Middle frontal gyrus (tissue), 1 donor: ENCODE data around the gene CYP26B1.

Experiments used
- DNase-seq: peaks from one replicate; pipeline ENCODE4 v3.0.0-alpha.2; 2015; ENCODE audit warnings: low spot score; ENCODE audit errors: extremely low spot score

Gene CYP26B1

DNA sequence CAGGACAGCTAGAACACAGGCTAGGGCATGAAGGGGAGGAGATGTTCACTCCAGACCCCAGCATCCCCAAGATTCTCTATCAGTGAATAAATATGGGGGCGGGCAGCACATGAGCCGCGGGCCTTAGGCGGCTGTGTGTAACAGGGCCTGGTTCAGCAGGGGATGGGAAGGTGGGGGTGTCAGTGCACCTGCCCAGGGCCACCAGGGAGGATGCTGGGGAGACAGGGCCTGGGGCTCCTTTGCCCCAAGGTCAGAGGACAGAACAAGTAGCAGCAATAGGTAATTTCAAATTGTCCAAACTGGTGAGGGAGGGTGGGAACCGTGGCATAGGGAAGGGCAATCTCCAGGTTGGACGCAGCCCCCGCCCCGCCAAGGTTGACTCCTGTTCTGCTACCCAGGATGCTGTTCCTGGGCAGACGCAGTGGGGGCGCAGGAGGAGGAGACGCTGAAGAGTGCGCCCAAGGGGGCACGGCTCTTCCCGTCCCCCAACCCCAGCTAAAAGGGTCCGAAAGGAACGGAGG is 16.2 kb downstream of the CYP26B1 start:
- DNase-seq: no peak

DNA sequence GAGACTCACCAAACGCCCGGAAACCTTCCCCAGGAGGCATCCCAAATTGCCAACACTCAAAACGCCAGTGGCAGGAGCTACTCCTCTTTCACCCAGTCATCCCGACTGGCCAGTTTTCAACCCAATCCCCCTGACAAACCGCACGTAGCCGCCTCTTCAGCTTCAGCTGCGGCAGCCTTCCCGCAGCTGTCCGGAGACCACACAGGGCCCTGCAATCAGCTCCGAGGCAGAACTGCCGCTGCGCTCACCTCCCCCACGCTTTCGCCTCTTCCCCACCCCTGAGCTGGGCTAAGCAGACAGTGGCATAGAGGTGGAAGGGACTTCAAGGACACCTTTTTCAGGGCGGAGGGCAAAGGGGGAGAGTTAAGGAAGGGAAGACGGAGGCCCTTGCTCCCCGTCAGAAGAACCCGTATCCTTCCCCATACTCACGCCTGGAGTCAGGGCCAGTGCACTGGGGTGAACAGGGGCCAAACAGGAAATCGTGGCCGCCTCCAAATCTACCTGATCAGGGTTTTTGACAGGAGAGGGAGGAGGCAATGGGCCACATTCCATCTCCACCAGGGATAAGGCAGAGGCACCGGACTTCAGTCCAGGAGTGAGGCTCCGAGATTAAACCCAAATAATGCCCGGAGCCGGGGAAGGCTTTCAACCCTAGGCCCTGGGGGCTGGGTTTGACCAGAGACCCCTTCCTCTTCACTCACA is 16.9 kb downstream of the CYP26B1 start:
- DNase-seq: no peak

DNA sequence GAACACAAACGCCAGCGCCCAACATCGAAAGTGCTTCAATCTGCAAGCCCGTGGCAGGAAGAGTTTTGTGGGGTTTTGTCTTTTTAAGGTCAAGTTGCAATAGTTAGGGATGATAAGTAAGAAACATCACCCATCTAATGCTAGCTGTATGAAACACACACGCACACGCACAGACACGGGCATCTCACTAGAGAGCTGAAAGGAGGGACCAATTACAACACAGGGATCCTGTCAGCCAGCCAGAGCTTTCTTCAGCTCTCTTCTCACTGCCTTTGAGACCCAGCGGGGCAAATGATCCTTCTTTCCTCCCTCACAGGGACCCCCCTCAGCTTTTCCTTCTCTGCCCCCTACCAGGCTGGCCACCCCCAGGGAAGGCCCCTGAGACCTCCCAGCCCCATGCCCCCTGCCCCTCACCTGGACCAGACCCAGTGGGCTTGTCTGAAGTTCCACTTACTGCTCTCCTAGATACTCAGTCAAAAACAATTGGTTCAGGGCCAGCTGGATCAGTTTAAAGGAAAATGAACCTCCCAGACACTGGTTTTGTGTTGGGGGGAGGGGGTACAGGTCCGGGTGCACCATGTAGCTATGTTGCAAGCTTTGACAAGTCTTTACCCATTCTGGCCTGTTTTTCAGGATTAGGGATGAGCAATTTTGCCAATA is 17.9 kb downstream of the CYP26B1 start:
- DNase-seq: no peak

DNA sequence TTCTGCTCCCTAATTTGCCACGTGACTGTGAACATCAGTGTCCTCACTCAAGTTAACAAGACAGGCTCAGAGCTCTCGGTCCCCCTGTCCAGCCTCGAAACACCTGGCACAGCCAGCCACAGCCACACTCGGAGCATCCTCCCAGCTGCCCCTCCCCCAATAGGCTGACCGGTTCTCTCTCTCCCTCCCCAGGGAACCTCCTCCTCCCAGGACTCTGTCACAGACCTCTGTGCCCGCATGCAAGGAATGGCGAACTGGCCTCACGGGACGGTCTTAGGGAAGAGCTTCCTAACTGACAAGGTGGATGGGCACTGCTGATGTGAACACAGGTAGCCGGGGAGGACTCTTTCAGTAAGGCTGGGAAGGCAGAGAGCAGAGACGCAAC is 18.8 kb downstream of the CYP26B1 start:
- no peak for DNase-seq

DNA sequence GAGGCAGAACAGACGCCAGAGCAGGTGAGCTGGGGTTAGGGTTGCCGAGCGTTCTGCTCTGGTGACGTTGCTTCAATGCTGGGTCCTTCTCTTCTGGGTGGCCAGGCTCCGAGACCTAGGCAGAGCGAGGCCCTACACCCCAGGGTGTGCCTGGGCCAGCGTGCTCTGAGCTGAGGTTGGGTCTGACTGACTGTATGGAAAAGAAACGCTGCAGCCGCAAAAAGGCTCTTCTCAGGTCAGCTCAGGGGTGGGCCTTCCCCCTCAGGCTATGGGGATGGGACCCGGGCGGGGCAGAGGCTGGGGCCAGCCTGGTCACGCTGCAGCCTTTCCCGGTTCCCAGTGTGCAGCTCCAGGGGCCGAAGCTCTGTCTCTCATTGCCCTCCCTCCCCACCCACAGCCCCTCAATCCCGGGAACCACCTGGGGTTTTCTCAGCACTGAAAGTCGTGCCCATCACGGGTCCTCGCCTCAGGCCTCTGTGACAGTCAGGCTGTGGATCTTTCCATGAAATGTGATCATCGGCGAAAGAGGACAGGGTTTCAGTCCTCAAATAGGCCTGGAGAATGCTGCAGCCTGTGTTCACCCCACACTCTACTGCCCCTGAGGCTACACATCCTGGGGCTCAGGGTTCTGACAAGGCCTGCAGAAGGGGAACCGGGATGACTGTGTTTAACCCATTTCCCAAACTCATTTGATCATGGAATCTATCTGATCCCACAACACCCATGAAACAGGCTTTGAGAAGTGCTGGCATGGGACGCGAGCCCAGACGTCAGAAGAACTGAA is 19.4 kb downstream of the CYP26B1 start:
- no peak for DNase-seq

DNA sequence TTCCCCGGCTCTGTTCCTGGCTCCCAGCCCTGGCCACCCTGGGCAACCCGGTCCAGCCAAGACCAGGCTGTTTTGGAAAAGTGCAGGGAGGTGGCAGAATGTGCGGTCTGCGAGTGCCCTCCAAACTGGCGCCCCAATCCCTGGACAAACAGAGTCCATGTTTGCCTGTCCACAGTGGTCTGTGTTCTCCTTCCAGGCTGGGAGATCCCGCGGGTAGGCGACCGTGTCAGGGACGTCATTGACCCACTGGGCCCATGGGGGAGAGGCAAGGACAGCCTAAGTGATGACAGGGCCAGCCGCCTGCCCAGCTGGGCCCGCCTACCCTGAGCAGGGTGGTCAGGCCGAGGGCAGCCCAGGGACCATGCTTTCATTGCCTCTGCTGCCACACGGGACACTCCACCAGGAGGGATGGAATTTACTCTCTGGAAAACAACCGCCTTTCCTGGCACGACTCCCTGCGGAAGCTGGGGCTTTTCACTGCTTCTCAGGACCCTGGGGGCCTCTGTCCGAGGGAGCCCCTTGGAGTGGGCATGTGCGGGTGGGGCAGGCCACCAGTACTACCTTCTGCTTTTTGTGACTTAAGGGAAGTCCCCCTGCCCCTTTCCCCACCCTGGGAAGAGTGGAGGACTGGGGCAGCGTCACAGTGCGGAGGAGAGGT is 20.1 kb downstream of the CYP26B1 start:
- DNase-seq: no peak

DNA sequence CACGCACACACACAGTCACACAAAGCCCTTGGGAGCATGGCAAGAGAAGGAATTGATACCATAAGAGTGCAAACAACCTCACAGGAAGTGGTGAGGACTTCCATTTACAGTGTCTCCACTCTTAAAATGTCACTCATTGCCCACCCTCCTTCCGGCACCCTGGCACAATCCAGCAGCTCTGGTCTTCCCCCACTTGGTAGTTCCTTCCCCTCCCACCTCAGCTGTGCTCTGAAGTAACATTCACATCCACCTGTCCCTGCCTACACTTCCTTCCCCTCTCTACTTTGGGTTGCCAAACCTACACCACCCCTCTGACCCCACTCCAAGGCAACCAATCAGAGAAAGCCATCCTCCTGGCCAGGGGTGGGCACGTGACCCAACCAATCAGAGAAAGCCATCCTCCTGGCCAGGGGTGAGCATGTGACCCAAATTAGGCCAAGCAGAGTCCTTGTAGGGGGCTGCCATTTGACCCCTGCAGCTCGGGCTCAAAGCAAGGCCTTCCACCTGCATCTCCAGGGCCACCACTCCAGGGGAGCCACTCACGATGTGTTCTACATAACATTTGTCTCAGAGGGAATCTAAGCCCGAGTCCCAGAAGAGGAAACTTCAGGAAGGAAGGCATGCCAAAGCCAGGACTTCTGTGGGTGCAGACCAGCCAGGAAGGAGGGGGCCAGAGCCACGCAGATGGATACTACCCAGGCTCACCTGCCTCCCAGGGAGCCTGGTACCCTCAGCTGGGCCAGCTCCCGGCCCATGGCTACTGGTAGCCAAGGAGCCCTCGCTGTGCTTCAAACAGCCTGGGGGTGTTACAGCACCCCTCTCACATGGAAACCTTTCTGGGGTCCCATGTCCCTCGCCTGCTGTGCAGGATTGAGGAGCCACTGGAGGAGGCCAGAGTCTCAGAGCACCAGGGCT is 21.2 kb downstream of the CYP26B1 start:
- DNase-seq: no peak

DNA sequence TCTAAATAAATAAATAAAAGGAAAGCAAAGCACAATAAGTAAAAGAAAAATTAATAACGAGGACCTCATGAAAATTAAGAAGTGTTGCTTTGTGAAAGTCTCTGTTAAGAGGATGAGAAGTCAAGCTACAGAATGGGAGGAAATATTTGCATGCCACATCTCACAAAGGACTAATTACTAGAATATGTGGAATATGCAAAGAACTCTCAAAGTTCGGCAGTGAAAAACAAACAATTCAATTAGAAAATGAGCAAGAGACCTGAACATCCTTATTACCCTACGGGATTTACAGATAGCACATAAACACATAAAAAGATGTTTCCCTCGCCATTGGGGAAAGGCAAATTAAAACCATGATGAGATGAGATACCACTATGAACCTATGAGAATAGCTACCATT is 23.3 kb downstream of the CYP26B1 start:
- no peak for DNase-seq

DNA sequence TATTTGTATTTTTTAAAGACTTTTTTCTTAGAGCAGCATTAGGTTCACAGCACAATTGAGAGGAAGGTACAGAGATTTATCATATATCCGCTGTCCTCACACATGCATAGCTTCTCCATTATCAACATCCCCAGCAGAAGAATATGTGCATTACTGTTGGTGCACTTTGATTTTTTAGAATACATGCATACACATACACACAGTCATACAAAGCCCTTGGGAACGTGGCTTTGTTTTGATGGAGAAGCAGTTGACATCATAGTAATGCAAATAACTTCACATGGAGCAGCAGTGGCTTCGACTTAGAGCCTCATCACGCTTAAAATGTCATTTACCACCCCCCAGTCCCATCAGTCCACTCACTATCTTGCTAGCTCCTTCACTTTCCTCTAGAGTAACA is 26.5 kb downstream of the CYP26B1 start:
- DNase-seq: no peak

DNA sequence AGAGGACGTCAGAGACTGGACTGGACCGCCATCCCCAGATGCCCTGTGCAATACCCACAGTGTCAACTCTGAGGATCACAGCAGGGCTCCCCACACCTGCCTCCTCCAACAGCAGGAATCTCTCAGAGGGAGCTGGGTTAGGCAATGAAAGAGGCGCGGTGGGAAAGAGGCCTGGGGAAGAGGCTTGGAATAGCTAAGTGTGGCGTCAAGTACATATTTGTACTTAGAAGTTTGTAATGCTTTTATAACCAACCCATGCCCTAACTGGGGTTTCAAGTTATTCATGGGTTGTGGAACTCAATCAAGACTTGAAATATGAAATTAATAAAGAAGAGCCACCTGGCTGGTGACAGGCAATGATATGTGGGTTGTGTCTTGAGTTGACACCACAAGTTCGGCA is 28.7 kb downstream of the CYP26B1 start:
- no peak for DNase-seq

DNA sequence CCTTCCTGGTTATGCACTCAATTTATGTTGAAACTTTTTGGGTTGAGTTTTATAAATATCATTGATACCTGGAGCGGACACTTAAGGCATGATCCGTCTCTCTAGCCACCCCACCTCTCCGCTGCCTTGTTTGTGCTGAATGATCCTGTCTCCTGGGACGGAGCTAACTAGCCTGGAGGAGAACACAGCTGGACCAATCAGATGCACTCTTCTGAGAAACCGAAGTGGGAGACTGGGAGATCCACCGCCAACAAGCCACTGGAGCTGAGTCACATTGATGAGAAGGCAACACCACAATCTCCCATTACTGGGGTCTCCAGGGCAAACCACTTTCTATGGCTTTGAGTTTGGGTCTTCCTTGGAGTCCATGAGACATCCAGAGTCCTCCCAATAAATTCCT is 29.3 kb downstream of the CYP26B1 start:
- DNase-seq: no peak

DNA sequence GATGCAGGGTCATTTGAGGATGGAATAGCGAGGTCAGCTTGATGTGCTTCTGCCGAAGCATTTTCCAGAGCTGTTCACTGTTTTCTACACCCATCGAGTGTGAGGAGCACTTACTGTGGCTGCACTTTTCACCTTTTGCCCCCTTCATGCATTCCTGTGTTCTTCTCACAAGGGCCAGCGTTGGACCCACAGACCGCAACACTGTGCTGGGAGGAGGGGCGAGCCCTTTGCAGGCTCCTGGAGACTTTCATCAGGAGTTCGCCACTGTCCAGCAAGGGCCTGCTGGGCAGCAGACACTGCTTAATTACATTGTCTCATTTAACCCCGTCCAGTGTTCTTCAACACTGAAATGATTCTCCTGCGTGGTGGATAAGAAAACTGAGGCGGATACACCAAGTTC is 29.9 kb downstream of the CYP26B1 start:
- no peak for DNase-seq

DNA sequence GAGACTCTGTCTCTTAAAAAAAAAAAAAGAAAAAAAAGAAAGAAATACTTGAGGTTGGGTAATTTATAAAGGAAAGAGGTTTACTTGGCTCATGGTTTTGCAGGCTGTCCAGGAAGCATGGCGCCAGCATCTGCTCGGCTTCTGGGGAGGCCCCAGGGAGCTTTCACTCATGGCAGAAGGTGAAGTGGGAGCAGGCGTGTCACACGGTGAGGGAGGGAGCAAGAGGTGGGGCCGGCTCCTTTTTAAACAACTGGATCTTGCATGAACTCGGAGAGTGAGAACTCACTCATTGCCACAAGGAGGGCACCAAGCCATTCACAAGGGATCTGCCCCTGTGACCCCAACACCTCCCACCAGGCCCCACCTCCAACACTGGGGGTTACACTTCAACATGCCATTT is 30.6 kb downstream of the CYP26B1 start:
- no peak for DNase-seq

DNA sequence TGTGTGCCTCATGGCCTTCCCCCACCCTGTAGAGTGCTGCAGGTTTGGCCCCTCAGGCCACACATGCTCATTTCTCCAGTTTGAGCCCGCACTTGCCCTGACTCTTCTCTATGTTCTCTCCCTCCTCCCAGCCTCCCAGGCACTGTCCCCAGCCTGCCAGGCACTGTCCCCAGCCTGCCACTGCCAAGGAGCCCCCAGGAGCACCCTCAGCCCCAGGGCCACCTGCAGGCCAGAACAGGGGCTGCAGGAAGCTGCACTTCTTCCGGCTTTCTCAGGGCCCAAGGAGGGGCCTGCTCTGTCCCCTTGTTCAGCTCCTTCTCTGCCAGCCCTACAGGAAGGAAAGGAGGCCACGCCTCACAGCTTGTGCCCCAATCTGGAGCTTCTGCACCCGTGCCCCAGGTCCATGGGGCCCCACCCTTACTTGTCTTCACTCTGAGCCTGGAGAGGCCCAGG is 31.6 kb downstream of the CYP26B1 start:
- no peak for DNase-seq

DNA sequence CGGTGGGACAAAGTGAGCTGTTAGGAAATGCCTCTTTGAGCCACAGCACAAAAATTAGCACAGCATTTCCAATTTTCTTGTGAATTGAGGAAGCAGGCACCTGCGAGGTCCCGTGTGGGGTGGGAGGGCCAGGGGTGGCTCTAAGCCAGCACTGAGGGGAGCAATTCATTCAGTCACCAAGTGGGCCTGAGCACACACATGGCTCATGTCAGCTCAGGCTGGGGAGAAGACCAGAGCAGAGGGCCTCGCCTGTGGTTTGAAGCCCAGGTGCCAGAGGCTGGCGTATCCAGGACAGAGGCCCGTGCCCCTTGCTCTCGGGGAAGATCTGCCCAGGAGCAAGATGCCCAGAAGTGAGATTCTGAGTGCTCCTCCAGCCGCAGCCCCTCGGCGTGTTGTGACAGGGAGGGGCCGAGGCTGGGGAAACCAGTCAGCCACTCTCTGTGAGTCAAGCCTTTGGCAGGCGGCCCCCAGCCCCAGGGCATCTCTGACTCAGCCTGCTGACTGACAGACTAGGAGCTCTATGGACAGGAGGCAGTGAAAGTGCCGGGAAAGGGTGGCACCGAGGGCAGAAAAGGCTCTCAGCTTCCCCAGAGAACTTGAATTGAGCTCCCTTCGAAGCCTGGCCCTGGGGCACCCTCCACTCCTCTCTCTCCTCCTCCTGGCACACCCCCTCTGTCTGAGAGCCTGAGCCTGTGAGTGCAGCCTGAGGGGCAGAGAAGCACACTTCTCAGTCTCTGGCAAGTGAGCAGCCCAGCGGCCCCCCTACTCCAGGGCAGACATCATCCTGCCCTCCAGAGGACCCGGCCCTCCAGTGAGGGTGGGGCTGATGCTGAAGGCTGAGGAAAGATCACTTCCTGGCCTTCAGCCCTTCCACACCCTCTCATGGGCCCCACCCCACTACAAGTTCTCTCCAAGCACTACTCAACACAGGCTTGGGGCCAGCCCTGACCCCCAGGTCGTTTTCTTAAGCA is 32.3 kb downstream of the CYP26B1 start:
- no peak for DNase-seq

DNA sequence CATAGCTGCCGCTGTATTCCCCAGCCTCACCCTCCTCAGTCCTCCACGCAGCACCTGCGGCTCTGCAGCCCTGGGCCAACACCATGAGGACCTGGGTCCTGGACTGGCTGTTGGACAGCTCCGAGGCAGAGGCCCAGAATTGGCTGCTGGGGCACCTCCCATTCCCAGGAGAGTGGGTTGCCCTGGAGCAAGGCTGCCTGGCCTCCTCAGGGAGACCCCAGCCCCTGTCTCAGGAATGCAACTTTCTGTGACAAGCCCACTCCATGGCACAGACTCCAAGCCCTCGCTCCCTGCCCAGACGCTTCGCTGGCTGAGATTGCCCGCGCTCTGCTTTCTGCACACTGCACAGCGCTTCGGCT is 33.0 kb downstream of the CYP26B1 start:
- DNase-seq: no peak

DNA sequence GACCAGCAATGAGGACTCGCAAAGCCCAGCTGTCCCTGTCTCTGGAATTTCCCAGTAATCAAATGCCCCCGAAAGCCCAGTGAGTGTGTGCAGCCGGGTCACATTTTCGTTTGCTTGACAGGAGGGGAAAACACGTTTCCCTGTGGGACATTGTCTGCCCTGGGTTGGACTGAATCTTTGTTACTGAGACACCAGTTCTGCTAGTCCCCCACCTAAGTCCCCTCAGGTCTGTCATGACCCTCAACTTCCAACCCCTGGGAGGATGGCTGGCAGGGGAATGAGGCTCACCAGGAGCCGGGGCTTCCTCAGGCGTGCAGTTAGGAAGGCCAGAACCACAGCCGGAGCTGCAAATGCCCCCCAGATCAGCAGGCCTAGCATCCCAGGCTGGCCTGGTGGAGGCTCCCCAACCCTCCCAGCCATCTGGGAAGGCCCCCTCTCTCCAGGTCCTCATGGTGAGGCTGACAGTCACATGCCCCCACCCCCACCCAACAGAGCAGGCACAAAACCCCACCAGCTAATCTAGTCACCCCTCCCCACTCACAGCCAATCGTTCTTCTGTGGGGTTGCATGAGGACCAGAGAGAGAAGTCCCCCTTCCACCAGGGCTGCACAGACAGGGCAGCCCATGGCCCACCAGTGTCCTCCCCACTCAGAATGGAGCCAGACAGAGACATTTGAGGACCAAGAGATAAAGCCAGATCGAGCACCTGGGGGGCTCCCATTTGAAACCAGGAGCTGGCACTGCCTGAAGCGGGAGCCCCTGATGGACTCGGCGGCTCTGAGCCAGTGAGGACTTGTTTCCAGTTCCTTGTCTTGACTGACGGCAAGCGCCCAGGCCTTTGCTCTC is 33.6 kb downstream of the CYP26B1 start:
- DNase-seq: no peak

DNA sequence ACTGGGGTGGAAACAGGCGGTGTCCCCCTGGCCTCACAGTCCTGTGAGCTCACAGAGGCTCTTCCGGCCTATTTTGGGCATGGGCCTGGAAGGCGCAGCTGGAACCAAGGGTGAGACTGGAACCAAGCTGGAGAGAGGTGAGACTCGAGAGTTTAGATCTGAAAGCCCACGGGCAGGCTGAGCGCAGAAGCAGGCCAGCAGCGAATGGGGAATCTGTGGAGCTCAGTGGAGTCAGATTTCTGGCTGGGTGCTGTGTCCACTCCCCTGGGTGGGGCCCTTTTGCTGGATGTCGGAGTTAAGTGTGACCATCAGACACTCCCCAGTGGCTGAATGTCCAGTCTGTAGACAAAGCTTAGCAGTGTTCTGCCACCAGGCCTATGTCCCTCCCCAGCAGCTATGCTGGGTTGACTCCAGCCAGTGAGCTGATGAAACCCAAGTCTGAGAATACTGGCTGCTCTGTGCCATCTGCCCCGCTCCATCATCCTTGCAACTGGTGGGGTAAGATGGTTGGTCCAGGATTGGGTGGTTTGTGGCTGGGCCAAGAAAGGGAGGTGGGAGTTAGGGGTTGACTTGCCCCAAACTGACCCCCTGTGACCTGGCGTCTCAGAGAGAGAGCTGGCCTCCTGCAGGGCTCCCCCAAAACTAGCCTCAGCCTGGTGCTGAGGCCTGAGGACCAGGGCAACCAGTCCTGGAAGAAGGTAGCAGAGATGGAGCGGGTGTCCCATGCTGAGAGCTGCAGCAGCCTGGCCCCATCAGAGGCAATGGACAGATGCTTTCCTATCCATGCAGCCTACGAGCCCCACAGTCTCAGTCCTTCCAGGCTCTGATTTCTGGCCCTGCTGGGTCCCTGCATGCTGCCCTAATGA is 34.4 kb downstream of the CYP26B1 start:
- DNase-seq: no peak
